GM18951 (cell line): Measurements from ENCODE around the gene CEBPE.
"Not testable (repeated sequence)": the region's sequence is repeated elsewhere in the genome, so short reads cannot be mapped to it uniquely, and the experiment has no call there.

Experiments used
- POLR2A ChIP-seq: IDR thresholded peaks from 4 replicates; pipeline ENCODE4 v1.6.1; 2011; ENCODE audit warnings: mild to moderate bottlenecking; ENCODE audit not compliant: insufficient read length, insufficient read depth; ENCODE audit errors: extremely low read depth
- in situ Hi-C: fragments of 300-500 bp; cut with MboI; formaldehyde crosslinking; loops from one replicate; pipeline ENCODE4 v1.12.0; 2022; ENCODE audit warnings: low sequenced_read_pairs, mixed read lengths, inconsistent platforms; ENCODE audit not compliant: unreplicated experiment

CEBPE gene

DNA sequence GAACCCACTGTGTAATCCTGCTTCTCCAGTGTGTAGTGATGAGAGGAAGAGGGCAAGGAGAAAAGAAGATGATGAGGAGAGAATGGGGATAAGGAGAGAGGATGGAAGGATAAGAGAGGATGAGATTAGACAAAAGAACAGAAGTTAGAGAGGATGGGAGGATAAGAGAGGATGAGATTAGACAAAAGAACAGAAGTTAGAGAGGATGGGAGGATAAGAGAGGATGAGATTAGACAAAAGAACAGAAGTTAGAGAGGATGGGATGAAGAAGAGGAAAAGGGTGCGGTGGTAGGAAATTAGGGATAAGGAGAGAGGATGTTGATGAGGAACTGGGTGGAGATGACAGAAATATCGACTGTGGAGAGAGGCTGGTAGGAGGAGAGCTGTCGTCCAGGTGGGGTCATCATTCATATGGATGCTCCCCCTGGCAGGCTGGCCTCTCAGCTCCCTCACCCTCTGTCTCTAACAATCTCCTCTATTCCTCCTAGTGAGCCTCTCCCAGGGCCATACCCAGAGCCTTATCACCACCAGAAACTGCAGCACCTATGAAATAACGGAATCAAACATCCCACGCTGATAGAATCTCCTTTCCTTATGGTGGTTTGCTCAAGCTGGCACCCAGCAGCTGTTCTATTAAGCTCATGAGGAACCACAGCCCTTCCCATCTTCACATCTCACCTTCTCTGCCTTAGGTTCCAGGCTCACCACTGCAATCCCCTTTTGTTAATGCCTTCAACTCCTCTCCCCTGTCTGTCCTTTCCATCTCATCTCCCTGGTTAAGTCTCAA is 8.3 kb downstream of the CEBPE start:
- TF ChIP-seq POLR2A: no peak
- in situ Hi-C loops: no loop called here

DNA sequence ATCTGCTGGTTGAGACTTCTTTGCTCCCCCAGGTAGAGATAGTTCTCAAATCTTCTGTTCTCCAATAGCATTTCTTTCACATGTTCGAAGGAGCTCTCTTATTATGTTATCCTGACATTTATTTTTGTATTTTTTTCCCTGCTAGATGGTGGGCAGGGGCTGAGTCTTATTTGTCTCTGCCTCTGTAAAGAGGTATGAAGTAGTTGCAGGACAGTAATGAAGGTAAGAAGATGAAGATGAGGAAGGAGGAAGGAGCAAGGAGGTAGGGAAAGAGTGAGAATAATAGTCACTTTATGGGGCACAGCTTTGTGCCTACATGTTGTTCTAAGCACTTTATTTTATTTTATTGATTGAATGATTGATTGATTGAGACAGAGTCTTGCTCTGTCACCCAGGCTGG is 9.3 kb downstream of the CEBPE start:
- in situ Hi-C loops: no loop called here
- TF ChIP-seq POLR2A: no peak

DNA sequence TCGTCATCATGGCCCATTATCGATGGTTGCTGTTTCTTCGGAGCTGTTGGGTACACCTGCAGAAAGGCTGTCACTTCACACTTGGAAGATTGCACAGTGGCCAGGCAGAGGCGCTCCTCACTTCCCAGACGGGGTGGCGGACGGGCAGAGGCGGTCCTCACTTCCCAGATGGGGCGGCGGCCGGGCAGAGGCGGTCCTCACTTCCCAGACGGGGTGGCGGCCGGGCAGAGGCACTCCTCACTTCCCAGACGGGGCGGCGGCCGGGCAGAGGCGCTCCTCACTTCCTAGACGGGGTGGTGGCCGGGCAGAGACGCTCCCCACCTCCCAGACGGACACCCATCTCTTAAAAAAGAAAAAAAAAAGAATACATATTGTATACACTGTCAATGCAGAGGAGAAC is 10.9 kb downstream of the CEBPE start:
- in situ Hi-C loops: not testable (repeated sequence)

- in situ Hi-C loops: not testable (repeated sequence)
These were observed 11.4 kb downstream of the CEBPE start for GRCh38 chr14:23107620-23108019.

DNA sequence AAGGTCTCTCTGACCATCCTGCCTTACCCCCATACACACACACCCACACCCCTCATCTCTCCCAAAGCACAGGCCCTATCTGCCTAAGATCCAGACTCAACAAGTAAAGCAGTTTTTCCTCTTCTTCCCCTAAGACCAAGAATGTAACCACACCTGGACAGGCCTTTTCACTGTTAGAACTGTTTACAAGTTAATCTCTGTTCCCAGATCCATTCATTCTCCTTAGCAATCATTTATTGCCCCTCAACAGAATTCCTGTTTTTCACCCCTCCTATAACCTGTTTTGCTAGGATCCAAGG is 12.4 kb downstream of the CEBPE start:
- TF ChIP-seq POLR2A: no peak
- in situ Hi-C loops: no loop called here

GRCh38 chr14:23105348-23105824 is 13.7 kb downstream of the CEBPE start:
- TF ChIP-seq POLR2A: no peak
- in situ Hi-C loops: no loop called here

DNA sequence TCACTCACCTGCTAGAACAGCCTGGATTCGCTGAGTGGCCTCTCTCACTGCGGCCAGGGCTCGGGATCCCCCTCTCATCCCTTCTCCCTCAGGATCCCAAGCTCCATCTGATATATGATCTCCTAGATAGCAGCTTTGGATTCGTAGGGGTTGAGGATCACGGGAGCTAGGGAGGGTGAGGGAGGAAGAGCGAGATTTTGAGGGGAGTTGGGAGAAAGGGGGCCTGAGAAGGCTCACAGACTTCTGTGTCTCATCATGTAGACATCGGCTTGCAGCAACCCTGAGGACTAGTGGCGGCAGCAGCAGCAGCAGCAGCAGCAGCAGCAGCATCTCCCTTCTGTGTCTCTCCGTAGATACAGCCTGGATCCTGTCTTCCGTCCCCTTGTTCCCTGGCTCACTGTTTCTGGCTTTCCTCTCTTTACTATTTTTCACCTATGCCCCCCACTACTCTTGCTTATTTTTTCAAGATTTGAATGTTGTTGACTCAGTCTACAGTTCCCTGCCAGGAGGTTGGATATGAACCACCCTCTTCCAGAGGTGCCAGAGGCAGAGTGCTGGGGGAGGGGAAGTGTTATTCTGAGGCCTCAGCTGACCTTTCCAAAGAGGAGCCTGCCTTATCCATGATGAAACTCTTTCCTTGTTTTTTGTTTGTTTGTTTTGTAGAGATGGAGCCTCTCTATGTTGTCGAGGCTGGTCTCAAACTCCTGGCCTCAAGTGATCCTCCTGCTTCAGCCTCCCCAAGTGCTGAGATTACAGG is 14.3 kb downstream of the CEBPE start, which contains the start of gene CIROP:
TSS of gene CIROP (minus strand) at position 399 of the 757 bp plus-strand sequence. CDS start at position 330, 69 bp downstream.
- no peak for TF ChIP-seq POLR2A
- in situ Hi-C loops: no loop called here

DNA sequence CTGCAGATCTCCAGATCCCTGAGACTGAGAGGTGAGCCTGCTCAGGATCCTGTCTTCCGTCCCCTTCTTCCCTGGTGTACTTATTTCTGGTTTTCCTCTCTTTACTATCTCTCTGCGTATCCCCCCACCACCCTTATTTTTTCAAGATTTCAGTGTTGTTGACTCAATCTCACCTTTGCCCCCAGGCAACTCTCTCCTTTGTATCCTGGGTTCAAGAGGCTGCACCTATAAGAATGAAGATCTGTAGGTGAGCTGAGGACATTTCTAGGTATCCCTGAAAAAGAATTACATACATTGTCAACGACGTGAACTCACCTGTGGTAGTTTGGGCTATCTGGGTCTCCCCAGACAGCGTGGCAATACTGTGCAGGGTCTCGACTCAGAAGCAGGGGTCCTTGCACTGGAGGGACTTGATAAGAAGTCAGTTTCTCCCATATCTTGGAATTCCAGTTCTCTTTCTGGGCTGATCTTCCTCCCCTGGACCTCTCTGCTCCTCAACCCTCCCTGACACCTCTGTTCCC is 14.9 kb downstream of the CEBPE start:
- no peak for TF ChIP-seq POLR2A
- in situ Hi-C loops: no loop called here

DNA sequence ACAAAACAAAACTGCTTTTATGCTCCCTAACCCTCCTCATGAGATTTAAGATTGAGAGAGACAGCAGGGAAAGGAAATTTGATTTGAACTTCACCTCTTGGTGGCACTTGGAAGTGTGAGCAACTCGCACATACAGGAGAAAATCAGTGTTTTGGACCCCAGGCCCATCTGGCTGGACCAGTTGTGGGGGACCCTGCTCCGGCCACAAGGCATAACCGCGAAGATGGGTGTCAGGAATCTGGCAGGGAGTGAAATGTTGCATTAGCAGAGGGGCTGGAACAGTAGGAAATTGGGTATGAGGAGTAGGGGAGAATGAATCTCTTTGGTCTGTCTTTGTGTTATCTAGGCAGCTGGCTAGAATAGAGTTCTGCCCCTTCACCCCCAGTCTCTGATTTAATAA is 15.5 kb downstream of the CEBPE start:
- no peak for TF ChIP-seq POLR2A
- in situ Hi-C loops: no loop called here

DNA sequence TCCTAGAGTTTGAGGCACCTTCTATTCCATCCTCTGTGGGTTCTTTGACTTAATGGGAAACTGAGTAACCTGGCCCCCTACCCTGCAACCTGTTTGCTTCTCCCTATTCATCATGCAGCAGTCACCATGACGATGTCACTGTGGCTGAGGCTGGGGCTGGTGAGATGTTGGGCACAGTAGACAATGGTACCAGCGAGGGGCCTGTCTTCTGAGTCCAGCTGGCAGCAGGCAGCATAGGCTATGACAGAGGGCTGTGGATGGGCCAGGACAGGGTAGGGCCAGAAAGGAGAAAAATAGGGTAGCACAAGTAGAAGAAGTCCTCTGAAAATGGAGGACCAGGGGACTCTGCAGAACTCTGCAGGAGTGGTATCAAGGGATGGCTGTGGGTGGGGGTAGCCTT is 16.3 kb downstream of the CEBPE start:
- TF ChIP-seq POLR2A: no peak
- in situ Hi-C loops: no loop called here

- TF ChIP-seq POLR2A: no peak
- in situ Hi-C loops: no loop called here
These were observed 16.9 kb downstream of the CEBPE start for GRCh38 chr14:23101986-23102625.

GRCh38 chr14:23101213-23101970 is 17.7 kb downstream of the CEBPE start:
- TF ChIP-seq POLR2A: no peak
- in situ Hi-C loops: no loop called here
